Measurements from ENCODE around the gene PFKFB4. TPM values are rescaled to one million over a fixed set of nuclear protein-coding genes. Genes with fewer than 3 reads are reported as not detected.

Gene PFKFB4
- total and polyA plus RNA-seq, 2 experiments from 2014 or later = 8.6 to 22.9 TPM

GRCh38 chr3:48505968-48506504 lies 50.6 kb downstream of the PFKFB4 start:
- Histone ChIP-seq H3K27me3 (ENCODE audit: insufficient read depth) (no peaks in the 10 kb centered on the region), H3K9me2 (ENCODE audit: insufficient read depth) (no peaks in the 10 kb centered on the region), H3K36me3 (ENCODE audit: insufficient read depth) (no peaks in the 10 kb centered on the region), H3K4me3 (no peak overlapping the region), H3K27ac (ENCODE audit: low read depth) (no peak overlapping the region), H3F3A (replicated peaks; ENCODE audit: low read depth) (no peaks in the 10 kb centered on the region), H3K79me2 (replicated peaks; ENCODE audit: insufficient read depth) (peaks cover 5% of the 10 kb centered on the region; the same call in 1 of the 2 replicates), H2AFZ (no peak overlapping the region), H3K4me2 (no peak overlapping the region), H4K20me1 (replicated peaks; ENCODE audit: insufficient read depth) (no peaks in the 10 kb centered on the region), H3K4me1 (ENCODE audit: insufficient read depth) (peaks cover 37% of the 10 kb centered on the region)
- Mint-ChIP-seq H3K36me3 (ENCODE audit: low read depth) (no peaks in the 10 kb centered on the region; the same call in 2 of the 3 replicates), H3K27ac (no peak overlapping the region; the same call in 1 of the 2 replicates), H3K4me1 (peaks cover 40% of the 10 kb centered on the region), H3K4me3 (no peak overlapping the region), H3K27me3 (ENCODE audit: insufficient read depth, low read depth, poor library complexity) (peaks cover 19% of the 10 kb centered on the region), H3K9me3 (no peaks in the 10 kb centered on the region)
- DNase-seq (ENCODE audit: low spot score) (no peak), ATAC-seq (no peak)
- TF ChIP-seq CREB1 (CRISPR knock-in tag; IDR thresholded peaks at IDR 0.05; ENCODE audit: low read depth) (no peak), ZNF462 (CRISPR knock-in tag; IDR thresholded peaks at IDR 0.05) (no peak), EZH2 (IDR thresholded peaks at IDR 0.05; ENCODE audit: low read depth, unreplicated experiment) (no peak), JUNB (IDR thresholded peaks at IDR 0.05; ENCODE audit: unreplicated experiment) (no peak), REST (IDR thresholded peaks at IDR 0.05; ENCODE audit: unreplicated experiment) (no peak), CTCF (conservative IDR thresholded peaks at IDR 0.05; ENCODE audit: low read depth in 2 of 2) (no peak), NANOG (IDR thresholded peaks at IDR 0.05; ENCODE audit: borderline replicate concordance) (no peak), STAT1 (IDR thresholded peaks at IDR 0.05; ENCODE audit: unreplicated experiment) (no peak)
